ENCODE results near the gene AMDHD1. TPM values are rescaled to one million over a fixed set of nuclear protein-coding genes. Genes with fewer than 3 reads are reported as not detected.

The AMDHD1 gene
- total RNA-seq, 1 donor from 2014 or later = not detected

DNA sequence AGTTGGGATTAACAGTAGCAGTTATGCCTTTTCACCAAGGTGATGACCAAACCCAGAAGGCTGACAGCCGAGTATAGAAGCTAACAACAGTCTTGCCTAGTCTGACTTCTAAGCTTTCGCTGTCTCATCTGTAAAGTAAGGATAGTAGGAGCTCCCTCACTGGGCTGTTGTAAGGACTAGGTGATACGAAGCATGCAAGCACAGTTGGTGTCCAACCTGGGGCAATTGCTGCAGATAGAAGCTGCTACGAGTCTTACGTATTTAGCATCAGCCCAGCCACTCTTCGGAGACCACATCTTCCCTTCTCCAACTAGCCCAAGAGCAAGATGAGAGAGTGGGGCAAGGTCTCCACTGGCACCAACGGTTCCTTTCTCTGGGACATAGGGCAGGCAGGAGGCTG lies 47.0 kb downstream of the AMDHD1 start:
- Mint-ChIP-seq H3K9me3 (ENCODE audit: unreplicated experiment) (peaks cover 2% of the 10 kb centered on the region), H3K4me3 (ENCODE audit: unreplicated experiment) (no peak overlapping the region), H3K27me3 (ENCODE audit: unreplicated experiment) (peaks cover 2% of the 10 kb centered on the region), H3K36me3 (ENCODE audit: unreplicated experiment) (no peaks in the 10 kb centered on the region), H3K4me1 (ENCODE audit: low read depth, unreplicated experiment) (no peaks in the 10 kb centered on the region), H3K27ac (ENCODE audit: unreplicated experiment) (no peak overlapping the region)
- TF ChIP-seq, protein P1, sequence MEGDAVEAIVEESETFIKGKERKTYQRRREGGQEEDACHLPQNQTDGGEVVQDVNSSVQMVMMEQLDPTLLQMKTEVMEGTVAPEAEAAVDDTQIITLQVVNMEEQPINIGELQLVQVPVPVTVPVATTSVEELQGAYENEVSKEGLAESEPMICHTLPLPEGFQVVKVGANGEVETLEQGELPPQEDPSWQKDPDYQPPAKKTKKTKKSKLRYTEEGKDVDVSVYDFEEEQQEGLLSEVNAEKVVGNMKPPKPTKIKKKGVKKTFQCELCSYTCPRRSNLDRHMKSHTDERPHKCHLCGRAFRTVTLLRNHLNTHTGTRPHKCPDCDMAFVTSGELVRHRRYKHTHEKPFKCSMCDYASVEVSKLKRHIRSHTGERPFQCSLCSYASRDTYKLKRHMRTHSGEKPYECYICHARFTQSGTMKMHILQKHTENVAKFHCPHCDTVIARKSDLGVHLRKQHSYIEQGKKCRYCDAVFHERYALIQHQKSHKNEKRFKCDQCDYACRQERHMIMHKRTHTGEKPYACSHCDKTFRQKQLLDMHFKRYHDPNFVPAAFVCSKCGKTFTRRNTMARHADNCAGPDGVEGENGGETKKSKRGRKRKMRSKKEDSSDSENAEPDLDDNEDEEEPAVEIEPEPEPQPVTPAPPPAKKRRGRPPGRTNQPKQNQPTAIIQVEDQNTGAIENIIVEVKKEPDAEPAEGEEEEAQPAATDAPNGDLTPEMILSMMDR (IDR thresholded peaks at IDR 0.05; ENCODE audit: partially characterized antibody, unreplicated experiment) = no peak
- DNase-seq = no peak

DNA sequence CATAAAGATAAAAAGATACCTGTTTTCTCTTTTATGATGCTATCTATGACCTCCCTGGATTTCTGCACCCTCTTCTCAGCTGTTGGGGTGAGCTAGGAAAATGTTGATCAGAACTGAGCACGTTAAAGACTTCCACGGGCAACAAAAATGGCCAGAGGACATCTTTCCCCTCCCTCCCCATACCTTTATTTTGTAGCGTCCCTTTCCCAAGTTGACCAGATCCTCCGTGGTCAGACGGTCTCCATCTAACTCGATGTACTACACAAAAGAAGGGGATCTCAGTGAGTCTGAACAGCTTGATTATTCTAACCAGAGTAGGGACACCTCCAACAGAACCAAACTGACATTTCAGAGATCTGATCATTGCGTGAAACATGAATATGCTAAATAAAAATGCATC lies 50.8 kb downstream of the AMDHD1 start:
- H3K27ac Mint-ChIP-seq (ENCODE audit: unreplicated experiment) = no peak overlapping the region
- TF ChIP-seq, protein P1 (IDR thresholded peaks at IDR 0.05; ENCODE audit: partially characterized antibody, unreplicated experiment) = no peak
- H3K27me3 Mint-ChIP-seq (ENCODE audit: unreplicated experiment) = peaks cover 2% of the 10 kb centered on the region
- H3K9me3 Mint-ChIP-seq (ENCODE audit: unreplicated experiment) = peaks cover 3% of the 10 kb centered on the region
- no peak overlapping the region for H3K4me3 Mint-ChIP-seq (ENCODE audit: unreplicated experiment)
- no peak for DNase-seq
- H3K4me1 Mint-ChIP-seq (ENCODE audit: low read depth, unreplicated experiment) = no peaks in the 10 kb centered on the region
- H3K36me3 Mint-ChIP-seq (ENCODE audit: unreplicated experiment) = no peaks in the 10 kb centered on the region

DNA sequence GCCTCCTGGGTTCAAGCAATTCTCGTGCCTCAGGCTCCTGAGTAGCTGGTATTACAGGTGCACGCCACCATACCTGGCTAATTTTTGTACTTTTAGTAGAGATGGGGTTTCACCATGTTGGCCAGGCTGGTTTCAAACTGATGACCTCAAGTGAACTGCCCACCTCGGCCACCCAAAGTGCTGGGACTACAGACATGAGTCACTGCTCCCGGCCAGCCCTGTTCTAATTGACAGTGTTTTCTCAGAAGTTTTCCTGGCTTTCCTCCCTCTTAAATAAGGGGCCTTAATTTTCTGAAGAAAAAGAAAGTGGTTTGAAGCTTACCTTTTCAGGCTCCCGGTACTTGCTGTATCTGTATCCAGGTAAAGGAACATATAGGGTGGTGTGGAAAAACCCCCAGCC lies 51.3 kb downstream of the AMDHD1 start:
- Mint-ChIP-seq H3K27me3 (ENCODE audit: unreplicated experiment) (peaks cover 2% of the 10 kb centered on the region), H3K27ac (ENCODE audit: unreplicated experiment) (no peak overlapping the region), H3K9me3 (ENCODE audit: unreplicated experiment) (peaks cover 3% of the 10 kb centered on the region), H3K4me3 (ENCODE audit: unreplicated experiment) (no peak overlapping the region), H3K4me1 (ENCODE audit: low read depth, unreplicated experiment) (no peaks in the 10 kb centered on the region), H3K36me3 (ENCODE audit: unreplicated experiment) (no peaks in the 10 kb centered on the region)
- DNase-seq = no peak
- TF ChIP-seq, protein P1 (IDR thresholded peaks at IDR 0.05; ENCODE audit: partially characterized antibody, unreplicated experiment) = no peak

DNA sequence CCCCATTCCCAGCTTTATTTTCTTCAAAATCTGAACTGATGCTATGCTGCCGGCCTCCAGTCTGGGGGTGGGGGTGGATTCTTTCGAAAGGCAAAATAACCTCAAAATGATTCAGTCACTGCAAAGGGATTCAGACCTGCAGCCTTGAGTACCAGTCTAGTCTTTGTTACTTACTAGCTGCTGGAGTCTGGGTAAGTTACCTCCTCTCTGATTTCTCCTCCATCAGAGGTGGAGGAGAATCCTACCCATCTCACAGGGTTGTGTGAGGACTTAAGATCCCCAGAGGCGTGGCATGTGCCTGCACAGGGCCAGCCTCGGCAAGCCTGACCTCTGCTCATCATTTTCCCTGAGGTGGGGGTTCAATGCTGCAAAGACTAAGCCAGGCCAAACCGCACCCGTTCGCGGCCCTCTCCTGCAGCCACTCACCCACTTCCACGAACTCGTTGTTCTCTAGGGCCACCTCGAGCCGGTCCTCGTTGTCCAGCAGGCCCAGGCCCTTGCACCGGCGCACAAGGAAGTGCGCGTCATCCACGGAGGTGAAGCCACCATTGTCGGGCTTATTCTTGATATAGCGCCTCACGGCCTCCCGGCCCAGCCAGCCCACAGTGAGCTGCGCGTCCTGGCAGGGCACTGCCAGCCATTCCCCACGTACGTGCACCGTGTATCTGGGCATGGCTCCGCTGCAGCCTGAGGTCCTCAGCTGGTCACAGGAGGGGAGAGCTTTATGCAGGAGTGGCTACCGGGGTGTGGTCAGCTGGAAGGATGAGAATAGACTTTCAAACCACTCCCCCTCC lies 52.3 kb downstream of the AMDHD1 start:
- Mint-ChIP-seq H3K4me1 (ENCODE audit: low read depth, unreplicated experiment) (no peaks in the 10 kb centered on the region), H3K9me3 (ENCODE audit: unreplicated experiment) (peaks cover 3% of the 10 kb centered on the region), H3K36me3 (ENCODE audit: unreplicated experiment) (no peaks in the 10 kb centered on the region), H3K27ac (ENCODE audit: unreplicated experiment) (no peak overlapping the region), H3K27me3 (ENCODE audit: unreplicated experiment) (peaks cover 2% of the 10 kb centered on the region), H3K4me3 (ENCODE audit: unreplicated experiment) (no peak overlapping the region)
- TF ChIP-seq, protein P1 (IDR thresholded peaks at IDR 0.05; ENCODE audit: partially characterized antibody, unreplicated experiment) = no peak
- no peak for DNase-seq

DNA sequence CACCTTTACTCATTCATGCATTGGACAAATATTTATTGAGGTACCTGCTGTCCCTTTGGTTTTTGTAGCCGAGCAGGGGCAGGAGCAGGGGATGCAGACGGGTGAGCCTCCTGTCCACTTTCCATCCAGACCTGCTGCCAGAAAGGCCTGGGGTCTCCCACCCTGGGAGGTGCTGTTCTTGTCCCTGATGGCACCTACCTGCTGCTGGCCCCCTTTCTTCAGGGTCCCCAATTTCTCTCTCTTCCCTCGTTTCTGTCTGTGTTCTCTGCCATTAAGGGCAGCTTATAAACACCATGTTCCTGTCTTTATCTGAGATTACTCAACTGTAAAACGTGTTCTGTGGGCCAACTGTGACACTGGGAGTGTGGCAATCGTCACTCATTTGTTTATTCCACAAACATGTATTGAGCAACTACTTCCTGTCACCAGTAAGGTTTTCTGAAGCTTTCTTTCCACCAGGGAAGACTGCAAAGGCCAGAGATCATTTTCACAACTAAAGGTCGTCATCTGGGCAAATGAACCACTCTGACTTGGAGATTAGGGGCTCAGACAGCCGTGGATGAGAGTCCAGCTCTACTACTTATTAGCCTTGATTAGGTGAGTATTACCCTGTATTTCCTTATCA lies 53.0 kb downstream of the AMDHD1 start, which contains the start of gene HAL:
Gene HAL, minus strand, starts transcription at position 311 of the 625 bp plus-strand sequence. CDS start 434 bp downstream, outside the sequence.
- Mint-ChIP-seq H3K36me3 (ENCODE audit: unreplicated experiment) (no peaks in the 10 kb centered on the region), H3K9me3 (ENCODE audit: unreplicated experiment) (peaks cover 2% of the 10 kb centered on the region), H3K27me3 (ENCODE audit: unreplicated experiment) (peaks cover 2% of the 10 kb centered on the region), H3K4me3 (ENCODE audit: unreplicated experiment) (no peak within 1 kb of the TSS), H3K4me1 (ENCODE audit: low read depth, unreplicated experiment) (no peaks in the 10 kb centered on the region), H3K27ac (ENCODE audit: unreplicated experiment) (no peak within 1 kb of the TSS)
- DNase-seq = no peak
- TF ChIP-seq, protein P1 (IDR thresholded peaks at IDR 0.05; ENCODE audit: partially characterized antibody, unreplicated experiment) = no peak

Measured in glutamatergic neuron (in vitro differentiated cells).